Stimulated activated CD8-positive, alpha-beta memory T cell treated with anti-CD3 and anti-CD28 coated beads, Interleukin-15, amount 100 ng/mL, for 4 hours (primary cell): ENCODE measurements around the gene AGPAT2.

Experiments used
- DNase-seq, 2 donors: peaks; one replicate each; pipeline ENCODE4 v3.0.0-alpha.2; 2020; ENCODE audit warnings: low read depth in 2 of 2

AGPAT2 gene

GRCh38 chr9:136625101-136626065, 61.9 kb downstream of the AGPAT2 start:
- no peak for DNase-seq

- DNase-seq = no peak
Observed at GRCh38 chr9:136624184-136624951, 62.9 kb downstream of the AGPAT2 start.

GRCh38 chr9:136623842-136624183, 63.4 kb downstream of the AGPAT2 start:
- no peak for DNase-seq
